ENCODE results near the gene NHERF1.

DNA sequence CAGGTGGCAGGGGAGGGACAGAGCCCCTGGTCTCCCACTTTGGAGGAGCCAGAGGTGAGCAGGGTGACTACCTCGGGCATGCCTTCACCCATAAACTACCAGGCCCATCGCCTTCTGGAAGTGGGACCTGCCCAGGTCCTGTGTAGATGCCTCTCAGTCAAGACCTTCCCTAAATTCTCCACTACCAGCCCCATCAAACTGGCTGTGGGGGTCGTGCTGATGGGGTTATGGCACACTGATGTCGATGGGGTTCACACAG is 17.2 kb upstream of the NHERF1 start:
- TF ChIP-seq, protein P1, sequence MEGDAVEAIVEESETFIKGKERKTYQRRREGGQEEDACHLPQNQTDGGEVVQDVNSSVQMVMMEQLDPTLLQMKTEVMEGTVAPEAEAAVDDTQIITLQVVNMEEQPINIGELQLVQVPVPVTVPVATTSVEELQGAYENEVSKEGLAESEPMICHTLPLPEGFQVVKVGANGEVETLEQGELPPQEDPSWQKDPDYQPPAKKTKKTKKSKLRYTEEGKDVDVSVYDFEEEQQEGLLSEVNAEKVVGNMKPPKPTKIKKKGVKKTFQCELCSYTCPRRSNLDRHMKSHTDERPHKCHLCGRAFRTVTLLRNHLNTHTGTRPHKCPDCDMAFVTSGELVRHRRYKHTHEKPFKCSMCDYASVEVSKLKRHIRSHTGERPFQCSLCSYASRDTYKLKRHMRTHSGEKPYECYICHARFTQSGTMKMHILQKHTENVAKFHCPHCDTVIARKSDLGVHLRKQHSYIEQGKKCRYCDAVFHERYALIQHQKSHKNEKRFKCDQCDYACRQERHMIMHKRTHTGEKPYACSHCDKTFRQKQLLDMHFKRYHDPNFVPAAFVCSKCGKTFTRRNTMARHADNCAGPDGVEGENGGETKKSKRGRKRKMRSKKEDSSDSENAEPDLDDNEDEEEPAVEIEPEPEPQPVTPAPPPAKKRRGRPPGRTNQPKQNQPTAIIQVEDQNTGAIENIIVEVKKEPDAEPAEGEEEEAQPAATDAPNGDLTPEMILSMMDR (IDR thresholded peaks at IDR 0.05; ENCODE audit: low read length), result no peak
- TF ChIP-seq EZH2 (IDR thresholded peaks at IDR 0.05; ENCODE audit: borderline replicate concordance, low read length), result no peak

Data from OCI-LY1 (cell line).